PC-3 (cell line): ENCODE data around the gene TRMT61A. TPM values are rescaled to one million over a fixed set of nuclear protein-coding genes. Genes with fewer than 3 reads are reported as not detected.

ENCODE experiments used
- ATAC-seq: fragments of 200-7000 bp; cut with Tn5 transposase; 2 replicates; pipeline ENCODE4 v1.9.1; 2020; ENCODE audit warnings: mild to moderate bottlenecking, moderate library complexity
- BruUV-seq: library from RNA; stranded (reverse); fragments of 400-500 nt; replicated peaks from 2 replicates; lab custom pipeline; 2021; lab: Mats Ljungman, UMichigan
- CTCF ChIA-PET: fragments of 300-600 bp; sonication (Branson Sonifier 250); formaldehyde crosslinking; loops from one replicate; lab custom pipeline; 2022; ENCODE audit warnings: antibody characterized with exemption; lab: Charles Lee
- POLR2A ChIA-PET: fragments of 300-600 bp; sonication (Branson Sonifier 250); formaldehyde crosslinking; loops from one replicate; lab custom pipeline; 2022; ENCODE audit warnings: antibody characterized with exemption; ENCODE audit not compliant: unreplicated experiment; lab: Charles Lee
- DNase-seq: peaks from one replicate; pipeline ENCODE4 v3.0.0-alpha.2; 2015
- H2AFZ ChIP-seq: fragments of 300-600 bp; sonication (generic); 2 replicates; pipeline ENCODE4 v1.6.0; 2016; ENCODE audit warnings: antibody characterized with exemption, low read length
- H3F3A ChIP-seq: fragments of 300-600 bp; sonication (generic); one replicate; pipeline ENCODE4 v1.6.0; 2017; ENCODE audit warnings: antibody characterized with exemption, low read length, control low read depth, mild to moderate bottlenecking; ENCODE audit not compliant: unreplicated experiment
- H3K27ac ChIP-seq: fragments of 300-600 bp; sonication (generic); 2 replicates; pipeline ENCODE4 v1.5.1; 2016; ENCODE audit warnings: mild to moderate bottlenecking, low read length
- H3K27me3 ChIP-seq: fragments of 300-600 bp; sonication (generic); 2 replicates; pipeline ENCODE4 v1.6.1; 2016; ENCODE audit warnings: low read length, mixed read lengths
- H3K36me3 ChIP-seq: fragments of 300-600 bp; sonication (generic); 2 replicates; pipeline ENCODE4 v1.6.1; 2016; ENCODE audit warnings: low read depth, mixed run types, low read length, mixed read lengths
- H3K4me1 ChIP-seq: fragments of 300-600 bp; sonication (generic); 2 replicates; pipeline ENCODE4 v1.5.1; 2016; ENCODE audit warnings: low read length; ENCODE audit not compliant: insufficient read depth
- H3K4me2 ChIP-seq: fragments of 300-600 bp; sonication (generic); 2 replicates; pipeline ENCODE4 v1.6.0; 2016; ENCODE audit warnings: low read length
- H3K4me3 ChIP-seq: fragments of 300-600 bp; sonication (generic); 2 replicates; pipeline ENCODE4 v1.5.1; 2016; ENCODE audit warnings: mild to moderate bottlenecking, low read length, mixed read lengths
- H3K79me2 ChIP-seq: fragments of 300-600 bp; sonication (generic); 2 replicates; pipeline ENCODE4 v1.6.1; 2017; ENCODE audit warnings: low read length, mixed read lengths
- H3K9ac ChIP-seq: fragments of 300-600 bp; sonication (generic); 2 replicates; pipeline ENCODE4 v1.6.0; 2016; ENCODE audit warnings: mild to moderate bottlenecking, low read length
- H3K9me2 ChIP-seq: fragments of 300-600 bp; sonication (generic); replicated peaks from 2 replicates; pipeline ENCODE4 v1.6.1; 2016; ENCODE audit warnings: mixed run types, low read length, mixed read lengths
- H3K9me3 ChIP-seq: fragments of 300-600 bp; sonication (generic); 2 replicates; pipeline ENCODE4 v1.6.1; 2016; ENCODE audit warnings: low read length, mixed read lengths
- H4K20me1 ChIP-seq: fragments of 300-600 bp; sonication (generic); 2 replicates; pipeline ENCODE4 v1.6.1; 2016; ENCODE audit warnings: low read length, mixed read lengths
- EZH2 ChIP-seq: fragments of 300-600 bp; sonication (generic); IDR thresholded peaks from one replicate; pipeline ENCODE4 v1.6.1; 2017; ENCODE audit warnings: antibody characterized with exemption, mild to moderate bottlenecking, low read length; ENCODE audit not compliant: unreplicated experiment
- EZH2phosphoT487 ChIP-seq: fragments of 300-600 bp; sonication (generic); IDR thresholded peaks from 2 replicates; pipeline ENCODE4 v1.6.1; 2018; ENCODE audit warnings: mild to moderate bottlenecking, antibody characterized with exemption, low read length, borderline replicate concordance
- intact Hi-C: fragments of 100-400 bp; cut with micrococcal nuclease; formaldehyde crosslinking; loops from 2 replicates; pipeline ENCODE4 v1.9.0; 2023
- total RNA-seq: library from RNA; depleted of rRNA; stranded (reverse); fragments of >200 nt; gene quantifications from 2 replicates; pipeline ENCODE4 v1.2.3, GENCODE V29; 2014
- TF ChIP-seq, protein P1 (sequence below): fragments of 300-600 bp; sonication (generic); conservative IDR thresholded peaks from 2 replicates; pipeline ENCODE4 v1.5.1; 2017; ENCODE audit warnings: antibody characterized with exemption, low read depth, mild to moderate bottlenecking, low read length

The TRMT61A gene
- total RNA-seq, 1 experiment from 2014 or later, result 51.2 TPM

DNA sequence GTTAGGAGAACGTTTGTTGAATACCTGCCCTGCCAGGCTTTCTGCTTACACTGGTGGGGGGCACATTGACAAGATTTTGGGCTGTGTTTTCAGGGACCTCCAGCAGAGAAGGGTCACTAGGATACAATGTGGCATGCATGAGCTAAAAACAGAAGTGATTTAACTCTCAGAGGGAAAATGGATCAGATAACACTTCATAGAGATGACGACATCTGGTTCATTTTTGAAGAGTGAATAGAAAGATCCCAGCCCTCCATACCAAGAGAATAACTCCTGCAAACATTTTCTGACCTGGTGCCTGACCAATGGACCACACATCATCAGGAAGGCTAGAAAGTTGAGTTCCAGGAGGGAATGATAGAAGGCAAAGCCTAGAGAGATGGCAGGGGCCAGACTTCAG, 40.0 kb upstream of the TRMT61A start:
- intact Hi-C loops, result no loop called here
- ATAC-seq (no peak), DNase-seq (no peak)
- Histone ChIP-seq H2AFZ (no peak overlapping the region), H3F3A (no peaks in the 10 kb centered on the region), H3K36me3 (peaks cover 42% of the 10 kb centered on the region), H3K4me3 (no peak overlapping the region), H3K27me3 (no peaks in the 10 kb centered on the region), H3K9me2 (no peaks in the 10 kb centered on the region), H3K4me1 (peaks cover 5% of the 10 kb centered on the region), H4K20me1 (no peaks in the 10 kb centered on the region), H3K4me2 (no peak overlapping the region), H3K79me2 (no peaks in the 10 kb centered on the region), H3K27ac (no peak overlapping the region), H3K9ac (no peak overlapping the region), H3K9me3 (no peaks in the 10 kb centered on the region)
- no TSS peak for BruUV-seq
- TF ChIP-seq, protein P1, sequence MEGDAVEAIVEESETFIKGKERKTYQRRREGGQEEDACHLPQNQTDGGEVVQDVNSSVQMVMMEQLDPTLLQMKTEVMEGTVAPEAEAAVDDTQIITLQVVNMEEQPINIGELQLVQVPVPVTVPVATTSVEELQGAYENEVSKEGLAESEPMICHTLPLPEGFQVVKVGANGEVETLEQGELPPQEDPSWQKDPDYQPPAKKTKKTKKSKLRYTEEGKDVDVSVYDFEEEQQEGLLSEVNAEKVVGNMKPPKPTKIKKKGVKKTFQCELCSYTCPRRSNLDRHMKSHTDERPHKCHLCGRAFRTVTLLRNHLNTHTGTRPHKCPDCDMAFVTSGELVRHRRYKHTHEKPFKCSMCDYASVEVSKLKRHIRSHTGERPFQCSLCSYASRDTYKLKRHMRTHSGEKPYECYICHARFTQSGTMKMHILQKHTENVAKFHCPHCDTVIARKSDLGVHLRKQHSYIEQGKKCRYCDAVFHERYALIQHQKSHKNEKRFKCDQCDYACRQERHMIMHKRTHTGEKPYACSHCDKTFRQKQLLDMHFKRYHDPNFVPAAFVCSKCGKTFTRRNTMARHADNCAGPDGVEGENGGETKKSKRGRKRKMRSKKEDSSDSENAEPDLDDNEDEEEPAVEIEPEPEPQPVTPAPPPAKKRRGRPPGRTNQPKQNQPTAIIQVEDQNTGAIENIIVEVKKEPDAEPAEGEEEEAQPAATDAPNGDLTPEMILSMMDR, result no peak
- TF ChIP-seq EZH2, result no peak
- no peak for TF ChIP-seq EZH2phosphoT487
- ChIA-PET POLR2A (no interaction called here), CTCF (no interaction called here)

DNA sequence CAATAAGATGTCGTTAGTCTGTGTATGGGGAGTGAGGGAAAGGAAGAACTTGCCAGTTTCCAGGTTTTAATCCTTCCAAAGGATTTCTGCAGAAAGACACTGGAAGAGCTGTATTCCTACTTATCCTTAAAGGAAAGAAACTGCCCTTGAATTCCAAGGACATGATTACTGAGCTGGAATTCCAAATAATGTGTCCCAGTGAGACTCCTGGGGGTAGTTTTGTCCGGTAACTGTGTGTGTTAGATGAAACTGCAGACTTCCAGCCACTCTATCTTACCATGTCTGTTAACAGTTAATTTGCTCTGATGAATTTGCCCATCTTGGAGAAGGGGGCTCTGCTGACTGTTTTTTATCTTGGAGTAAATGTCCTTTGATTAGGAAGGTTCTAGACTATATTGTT, 39.4 kb upstream of the TRMT61A start:
- Histone ChIP-seq H3K4me1 (no peaks in the 10 kb centered on the region), H3K9me3 (no peaks in the 10 kb centered on the region), H4K20me1 (no peaks in the 10 kb centered on the region), H3K27me3 (no peaks in the 10 kb centered on the region), H3K79me2 (no peaks in the 10 kb centered on the region), H3F3A (no peaks in the 10 kb centered on the region), H3K36me3 (peaks cover 42% of the 10 kb centered on the region), H3K9me2 (no peaks in the 10 kb centered on the region), H3K4me2 (no peak overlapping the region), H3K4me3 (no peak overlapping the region), H2AFZ (no peak overlapping the region), H3K27ac (no peak overlapping the region), H3K9ac (no peak overlapping the region)
- BruUV-seq, result no TSS peak
- intact Hi-C loops, result no loop called here
- ChIA-PET POLR2A (no interaction called here), CTCF (no interaction called here)
- ATAC-seq (no peak), DNase-seq (no peak)
- TF ChIP-seq, protein P1, result no peak
- TF ChIP-seq EZH2phosphoT487, result no peak
- no peak for TF ChIP-seq EZH2

DNA sequence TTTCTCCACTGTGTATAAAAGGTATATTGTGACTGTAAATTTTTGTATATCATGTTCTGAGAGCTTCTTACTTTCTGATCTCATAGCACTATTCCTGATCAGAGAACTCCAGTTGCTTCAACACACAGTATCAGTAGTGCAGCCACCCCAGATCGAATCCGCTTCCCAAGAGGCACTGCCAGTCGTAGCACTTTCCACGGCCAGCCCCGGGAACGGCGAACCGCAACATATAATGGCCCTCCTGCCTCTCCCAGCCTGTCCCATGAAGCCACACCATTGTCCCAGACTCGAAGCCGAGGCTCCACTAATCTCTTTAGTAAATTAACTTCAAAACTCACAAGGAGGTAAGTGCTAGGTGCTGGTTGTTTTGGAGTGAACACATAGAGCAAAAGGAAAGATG, 37.3 kb upstream of the TRMT61A start:
- no peak for ATAC-seq

More for the DNA sequence above, 37.3 kb upstream of the TRMT61A start:
- TF ChIP-seq EZH2 (no peak), EZH2phosphoT487 (no peak)
- TF ChIP-seq, protein P1, result no peak
- Histone ChIP-seq H3K79me2 (no peaks in the 10 kb centered on the region), H3K27me3 (no peaks in the 10 kb centered on the region), H2AFZ (no peak overlapping the region), H3K9me3 (no peaks in the 10 kb centered on the region), H3K4me3 (no peak overlapping the region), H4K20me1 (no peaks in the 10 kb centered on the region), H3K4me1 (no peaks in the 10 kb centered on the region), H3K36me3 (peaks cover 38% of the 10 kb centered on the region), H3K27ac (no peak overlapping the region), H3F3A (no peaks in the 10 kb centered on the region), H3K9ac (no peak overlapping the region), H3K4me2 (no peak overlapping the region), H3K9me2 (no peaks in the 10 kb centered on the region)
- no TSS peak for BruUV-seq
- intact Hi-C loops, result no loop called here
- DNase-seq, result no peak
- ChIA-PET POLR2A (no interaction called here), CTCF (no interaction called here)
